Subcutaneous abdominal adipose tissue (tissue), 5 donors: ENCODE measurements around the gene TERB2.
"Not testable (repeated sequence)": the region's sequence is repeated elsewhere in the genome, so short reads cannot be mapped to it uniquely, and the experiment has no call there.

ENCODE experiments used
- H3K27ac ChIP-seq: one replicate; pipeline ENCODE4 v1.7.0; 2013; ENCODE audit warnings: low read depth, mild to moderate bottlenecking, inconsistent platforms, low read length, moderate library complexity
- H3K27me3 ChIP-seq, 5 donors: one replicate each; pipeline ENCODE4 v1.7.0; 2013; ENCODE audit warnings: low read length in 5 of 5, inconsistent platforms in 1 of 5; ENCODE audit not compliant: control insufficient read depth in 5 of 5, insufficient read depth in 4 of 5
- H3K36me3 ChIP-seq, 5 donors: one replicate each; pipeline ENCODE4 v1.7.0; 2013; ENCODE audit warnings: low read length in 5 of 5; ENCODE audit not compliant: control insufficient read depth in 5 of 5, insufficient read depth in 5 of 5
- H3K4me1 ChIP-seq, 5 donors: one replicate each; pipeline ENCODE4 v1.7.0; 2013; ENCODE audit warnings: low read length in 5 of 5, mild to moderate bottlenecking in 3 of 5, moderate library complexity in 1 of 5; ENCODE audit not compliant: control insufficient read depth in 5 of 5, insufficient read depth in 5 of 5
- H3K4me3 ChIP-seq, 5 donors: one replicate each; pipeline ENCODE4 v1.7.0; 2013; ENCODE audit warnings: low read length in 5 of 5, low read depth in 1 of 5
- H3K9ac ChIP-seq, 5 donors: one replicate each; pipeline ENCODE4 v1.7.0; 2013; ENCODE audit warnings: low read length in 5 of 5, mild to moderate bottlenecking in 4 of 5, moderate library complexity in 3 of 5
- H3K9me3 ChIP-seq, 5 donors: one replicate each; pipeline ENCODE4 v1.7.0; 2013; ENCODE audit warnings: low read length in 5 of 5; ENCODE audit not compliant: control insufficient read depth in 5 of 5
- donor health status: healthy.
- donor health status: healthy.
- donor health status: healthy.
- donor health status: healthy.
- donor health status: healthy.

Gene TERB2

DNA sequence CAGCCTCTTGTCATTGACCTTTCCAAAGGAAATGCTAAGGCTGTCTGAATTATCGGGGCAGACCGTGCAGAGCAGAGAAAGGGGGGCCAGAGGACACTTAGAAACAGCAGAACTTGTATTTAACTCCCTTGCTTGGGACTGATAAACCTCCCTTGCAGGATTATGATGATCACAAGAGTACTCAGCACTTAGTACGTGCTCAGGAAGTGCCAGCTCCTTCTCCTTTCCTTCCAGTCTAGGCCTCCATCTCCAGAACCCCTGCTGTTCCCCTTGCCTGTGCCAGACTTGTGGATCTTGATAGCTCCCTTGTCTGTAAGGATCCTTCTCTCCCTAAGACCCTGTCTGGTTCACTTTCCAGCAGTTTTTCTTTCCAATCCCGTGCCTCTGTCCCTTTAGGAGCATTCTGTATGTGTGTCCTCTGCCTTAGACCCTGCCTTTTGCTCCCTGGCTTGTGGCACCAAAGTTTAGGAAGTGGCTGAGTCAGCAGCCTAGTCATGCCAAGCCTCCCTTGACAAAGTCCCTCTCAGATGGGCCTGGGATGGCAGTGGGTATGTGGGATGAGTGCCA, 67.3 kb downstream of the TERB2 start:
- Histone ChIP-seq H3K9me3 (no peaks in the 10 kb centered on the region), H3K9ac (peak overlapping the region; percentile 48 to 88 (median 83)), H3K27ac (no peak overlapping the region), H3K36me3 (no peaks in the 10 kb centered on the region), H3K4me3 (peak overlapping the region; percentile 66 to 87 (median 85)), H3K4me1 (peaks cover 0 to 19% (median 17%) of the 10 kb centered on the region in 5 donors), H3K27me3 (no peaks in the 10 kb centered on the region)

DNA sequence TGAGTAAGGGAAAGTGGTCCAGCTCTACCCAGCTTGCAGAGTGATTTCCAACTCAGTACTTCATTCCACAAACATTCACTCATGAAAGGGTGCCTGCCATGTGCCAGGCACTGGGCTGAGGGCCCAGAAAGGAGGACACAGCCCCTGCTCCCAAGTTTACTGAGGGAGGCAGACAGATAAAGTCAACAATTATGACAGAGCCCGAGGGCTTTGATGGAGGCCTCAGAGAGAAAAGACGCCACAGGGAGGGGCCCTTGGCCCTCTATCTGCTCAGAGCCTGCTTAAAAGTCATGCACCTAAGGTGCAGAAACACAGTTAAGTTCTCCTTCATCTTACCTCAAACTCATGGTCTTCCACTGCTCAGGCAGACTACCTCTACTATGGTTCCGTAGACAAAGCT, 68.2 kb downstream of the TERB2 start:
- not testable (repeated sequence) for H3K9ac ChIP-seq

GRCh38 chr15:45025627-45026026, 69.1 kb downstream of the TERB2 start:
- not testable (repeated sequence) for H3K4me3 ChIP-seq, H3K36me3 ChIP-seq, H3K27ac ChIP-seq, H3K9me3 ChIP-seq, H3K27me3 ChIP-seq, H3K9ac ChIP-seq
- peaks cover 0 to 19% (median 17%) of the 10 kb centered on the region in 5 donors for H3K4me1 ChIP-seq

More for the DNA sequence above, 68.2 kb downstream of the TERB2 start:
- not testable (repeated sequence) for H3K9me3 ChIP-seq, H3K4me3 ChIP-seq, H3K27me3 ChIP-seq, H3K27ac ChIP-seq, H3K36me3 ChIP-seq
- H3K4me1 ChIP-seq, result peaks cover 0 to 19% (median 17%) of the 10 kb centered on the region in 5 donors

DNA sequence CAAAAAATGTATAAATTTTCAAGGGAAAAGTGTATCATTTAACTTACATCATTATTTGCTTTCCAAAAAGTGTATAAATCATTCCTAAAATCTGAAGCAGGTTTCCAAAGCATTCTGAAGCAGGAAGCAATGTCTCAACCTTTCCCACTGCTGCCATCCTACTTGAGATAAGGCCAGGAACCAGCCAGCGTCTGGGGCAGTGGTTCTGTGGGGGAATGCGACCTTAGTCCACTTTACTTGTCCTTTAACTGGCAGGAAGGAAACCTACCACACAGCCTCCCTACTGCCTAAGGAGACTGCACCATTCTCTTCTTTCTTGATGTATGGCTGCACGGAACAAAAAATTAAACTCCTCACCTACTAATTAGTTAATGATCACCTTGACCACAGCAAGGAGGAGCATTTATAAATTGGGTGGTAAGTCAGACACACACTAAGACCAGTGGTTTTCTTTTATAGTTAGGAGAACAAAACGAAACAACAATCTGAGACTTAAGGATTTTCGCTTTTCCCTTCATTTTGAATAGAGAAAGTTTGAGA, 70.2 kb downstream of the TERB2 start:
- no peak overlapping the region for H3K4me3 ChIP-seq
- H3K9ac ChIP-seq, result no peak overlapping the region

DNA sequence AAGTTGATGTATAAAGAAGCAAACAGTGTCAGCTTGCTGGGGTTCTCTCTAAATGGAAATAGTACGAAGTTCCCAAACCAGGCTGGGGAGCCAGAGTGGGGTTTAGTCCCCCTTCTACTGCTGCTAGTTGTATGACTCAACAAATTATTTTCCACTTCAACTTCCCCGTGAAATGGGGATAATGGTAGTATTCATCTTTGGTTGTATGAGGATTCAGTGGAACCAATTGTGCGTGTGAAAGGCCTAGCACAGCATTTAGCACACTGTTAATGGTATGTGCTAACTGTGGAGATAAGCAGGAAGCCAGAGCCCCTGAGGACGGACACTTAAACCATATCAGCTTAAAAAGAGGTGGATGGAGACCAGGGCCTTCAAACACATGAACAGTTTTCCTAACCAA, 70.7 kb downstream of the TERB2 start:
- Histone ChIP-seq H3K9me3 (no peaks in the 10 kb centered on the region), H3K27me3 (no peaks in the 10 kb centered on the region), H3K4me3 (no peak overlapping the region), H3K36me3 (peaks cover 0 to 5% (median 0%) of the 10 kb centered on the region in 5 donors), H3K9ac (no peak overlapping the region), H3K4me1 (peaks cover 0 to 18% (median 16%) of the 10 kb centered on the region in 5 donors), H3K27ac (no peak overlapping the region)

More for the DNA sequence above, 70.2 kb downstream of the TERB2 start:
- Histone ChIP-seq H3K9me3 (no peaks in the 10 kb centered on the region), H3K4me1 (peaks cover 0 to 19% (median 17%) of the 10 kb centered on the region in 5 donors), H3K36me3 (peaks cover 0 to 5% (median 0%) of the 10 kb centered on the region in 5 donors), H3K27ac (no peak overlapping the region), H3K27me3 (no peaks in the 10 kb centered on the region)
